Fibroblast of lung (primary cell): ENCODE results near the gene SPEG. TPM values are rescaled to one million over a fixed set of nuclear protein-coding genes. Genes with fewer than 3 reads are reported as not detected.

ENCODE experiments used
- DNase-seq, 2 donors: peaks; one replicate each; pipeline versions ENCODE4 v3.0.0 to v3.0.0-alpha.2; 2010; ENCODE audit warnings: low read depth in 2 of 2
- H2AFZ ChIP-seq: 2 replicates; pipeline ENCODE4 v1.5.1; 2012; ENCODE audit warnings: low read length, control low read depth, inconsistent platforms
- H3K27ac ChIP-seq: 2 replicates; pipeline ENCODE4 v1.5.1; 2011; ENCODE audit warnings: low read length, control low read depth; ENCODE audit not compliant: insufficient read depth
- H3K27me3 ChIP-seq: 2 replicates; pipeline ENCODE4 v1.5.1; 2011; ENCODE audit warnings: mild to moderate bottlenecking, low read length; ENCODE audit not compliant: control insufficient read depth, insufficient read depth
- H3K36me3 ChIP-seq: 2 replicates; pipeline ENCODE4 v1.5.1; 2011; ENCODE audit warnings: low read length; ENCODE audit not compliant: control insufficient read depth, insufficient read depth
- H3K4me1 ChIP-seq: 2 replicates; pipeline ENCODE4 v1.5.1; 2011; ENCODE audit warnings: low read length; ENCODE audit not compliant: control insufficient read depth, insufficient read depth; ENCODE audit errors: extremely low read depth
- H3K4me2 ChIP-seq: 2 replicates; pipeline ENCODE4 v1.5.1; 2011; ENCODE audit warnings: low read length, control low read depth; ENCODE audit not compliant: insufficient read depth; ENCODE audit errors: extremely low read depth
- H3K4me3 ChIP-seq, 4 experiments: fragments of 200-600 bp in 1 of 4; sonication (generic) in 1 of 4; replicated peaks in 1 of 4; 2 replicates each; pipeline ENCODE4 v1.5.1; 2011 to 2016; ENCODE audit warnings: low read length in 4 of 4, low read depth in 3 of 4, mild to moderate bottlenecking in 3 of 4, control low read depth in 2 of 4, inconsistent platforms in 1 of 4, mixed read lengths in 1 of 4; ENCODE audit not compliant: insufficient read depth in 1 of 4; ENCODE audit errors: control extremely low read depth in 1 of 4
- H3K79me2 ChIP-seq: 2 replicates; pipeline ENCODE4 v1.5.1; 2012; ENCODE audit warnings: mild to moderate bottlenecking, low read length, inconsistent platforms; ENCODE audit not compliant: control insufficient read depth, insufficient read depth
- H3K9ac ChIP-seq: 2 replicates; pipeline ENCODE4 v1.5.1; 2011; ENCODE audit warnings: mild to moderate bottlenecking, low read length, control low read depth; ENCODE audit not compliant: insufficient read depth
- H3K9me3 ChIP-seq: 2 replicates; pipeline ENCODE4 v1.5.1; 2012; ENCODE audit warnings: low read depth, low read length; ENCODE audit not compliant: control insufficient read depth, insufficient read depth
- H4K20me1 ChIP-seq: 2 replicates; pipeline ENCODE4 v1.5.1; 2011; ENCODE audit warnings: low read length; ENCODE audit not compliant: control insufficient read depth, insufficient read depth; ENCODE audit errors: extremely low read depth
- EZH2 ChIP-seq: IDR thresholded peaks from 2 replicates; pipeline ENCODE4 v1.5.1; 2012; ENCODE audit warnings: low read length, control low read depth, mild to moderate bottlenecking; ENCODE audit errors: missing control alignments
- polyA plus RNA-seq, 2 donors: library from polyadenylated mRNA; depleted of rRNA in 1 of 2; stranded (reverse) in 1 of 2; unstranded in 1 of 2; fragments of >200 nt; gene quantifications; 2 replicates each; pipeline ENCODE4 v1.2.1, GENCODE V29; 2011 to 2012; ENCODE audit warnings: missing spikeins in 1 of 2
- total RNA-seq: library from RNA; depleted of rRNA; stranded (reverse); fragments of >200 nt; gene quantifications from 2 replicates; pipeline ENCODE4 v1.2.1, GENCODE V29; 2014
- TF ChIP-seq, protein P1 (sequence below), 2 donors: IDR thresholded peaks in 1 of 2; conservative IDR thresholded peaks in 1 of 2; 1 replicate in 1 of 2; 2 replicates in 1 of 2; pipeline ENCODE4 v1.5.1; 2011 to 2012; ENCODE audit warnings: low read length in 2 of 2, control low read depth in 1 of 2, inconsistent platforms in 1 of 2, low read depth in 1 of 2, mild to moderate bottlenecking in 1 of 2

SPEG gene
- total and polyA plus RNA-seq, 2 donors (not counting 1 experiment from before 2014, with no cell fraction given), result 9.5 to 20.1 TPM

DNA sequence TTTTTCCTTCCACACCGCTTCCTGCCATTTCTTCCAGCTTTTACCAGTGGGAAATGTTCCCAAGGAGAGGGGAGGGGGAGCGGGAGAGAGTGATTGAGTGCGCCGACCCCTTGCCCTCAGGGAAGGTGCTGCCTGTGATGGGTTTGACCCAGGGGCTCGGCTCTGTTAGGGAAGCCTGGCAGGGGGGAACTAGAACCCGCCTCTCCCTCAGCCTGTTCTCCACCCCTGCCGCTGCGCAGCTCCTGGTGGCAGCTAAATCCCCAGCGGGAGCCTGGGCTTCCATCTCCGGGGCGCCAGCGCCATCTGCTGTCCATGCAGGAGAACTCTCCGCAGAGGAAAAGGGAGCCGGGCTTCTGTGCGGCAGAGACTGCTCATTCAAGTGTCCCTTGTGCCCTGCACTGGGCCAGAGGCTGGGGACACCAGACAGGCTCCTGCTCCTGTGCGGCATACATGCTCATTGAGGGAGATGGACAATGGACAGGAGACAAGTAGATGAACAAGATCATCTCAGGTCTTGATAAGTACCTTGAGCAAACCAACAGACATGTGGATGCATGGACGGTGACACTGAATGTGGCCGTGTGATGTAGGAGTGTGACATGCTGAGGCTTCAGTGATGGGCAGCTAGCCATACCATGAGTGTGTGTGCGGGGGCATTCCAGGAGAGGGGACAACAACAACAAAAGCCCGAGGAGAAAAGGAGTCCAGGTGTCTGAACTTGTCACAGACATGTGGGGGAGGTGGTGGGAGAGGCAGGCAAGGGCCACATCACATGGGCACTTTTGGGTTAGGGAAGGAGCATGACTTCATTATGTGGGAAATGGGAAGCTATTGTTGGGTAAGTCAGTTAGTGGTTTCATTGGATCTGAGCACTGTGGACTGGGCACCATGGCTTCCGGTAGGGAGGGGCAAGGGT lies 95.7 kb downstream of the SPEG start:
- no peaks in the 10 kb centered on the region for H4K20me1 ChIP-seq
- no peak overlapping the region for H3K9ac ChIP-seq
- H3K79me2 ChIP-seq, result no peaks in the 10 kb centered on the region
- H2AFZ ChIP-seq, result no peak overlapping the region
- no peaks in the 10 kb centered on the region for H3K9me3 ChIP-seq
- no peaks in the 10 kb centered on the region for H3K36me3 ChIP-seq
- peak overlapping the region in 1 of 4 experiments; percentile 32 for H3K4me3 ChIP-seq
- peak overlapping the region; percentile 40 for H3K4me2 ChIP-seq
- no peak overlapping the region for H3K27ac ChIP-seq
- TF ChIP-seq, protein P1, sequence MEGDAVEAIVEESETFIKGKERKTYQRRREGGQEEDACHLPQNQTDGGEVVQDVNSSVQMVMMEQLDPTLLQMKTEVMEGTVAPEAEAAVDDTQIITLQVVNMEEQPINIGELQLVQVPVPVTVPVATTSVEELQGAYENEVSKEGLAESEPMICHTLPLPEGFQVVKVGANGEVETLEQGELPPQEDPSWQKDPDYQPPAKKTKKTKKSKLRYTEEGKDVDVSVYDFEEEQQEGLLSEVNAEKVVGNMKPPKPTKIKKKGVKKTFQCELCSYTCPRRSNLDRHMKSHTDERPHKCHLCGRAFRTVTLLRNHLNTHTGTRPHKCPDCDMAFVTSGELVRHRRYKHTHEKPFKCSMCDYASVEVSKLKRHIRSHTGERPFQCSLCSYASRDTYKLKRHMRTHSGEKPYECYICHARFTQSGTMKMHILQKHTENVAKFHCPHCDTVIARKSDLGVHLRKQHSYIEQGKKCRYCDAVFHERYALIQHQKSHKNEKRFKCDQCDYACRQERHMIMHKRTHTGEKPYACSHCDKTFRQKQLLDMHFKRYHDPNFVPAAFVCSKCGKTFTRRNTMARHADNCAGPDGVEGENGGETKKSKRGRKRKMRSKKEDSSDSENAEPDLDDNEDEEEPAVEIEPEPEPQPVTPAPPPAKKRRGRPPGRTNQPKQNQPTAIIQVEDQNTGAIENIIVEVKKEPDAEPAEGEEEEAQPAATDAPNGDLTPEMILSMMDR (conservative IDR thresholded peaks at IDR 0.05 in 1 of 2, IDR thresholded peaks at IDR 0.05 in 1 of 2; ENCODE audit: low read depth in 1 of 2, low read length in 2 of 2), result peak; percentile 93 to 94
- peak; percentile 18 for TF ChIP-seq EZH2
- H3K27me3 ChIP-seq, result peaks cover 44% of the 10 kb centered on the region
- H3K4me1 ChIP-seq, result no peaks in the 10 kb centered on the region
- peak; percentile 70 to 81 for DNase-seq

DNA sequence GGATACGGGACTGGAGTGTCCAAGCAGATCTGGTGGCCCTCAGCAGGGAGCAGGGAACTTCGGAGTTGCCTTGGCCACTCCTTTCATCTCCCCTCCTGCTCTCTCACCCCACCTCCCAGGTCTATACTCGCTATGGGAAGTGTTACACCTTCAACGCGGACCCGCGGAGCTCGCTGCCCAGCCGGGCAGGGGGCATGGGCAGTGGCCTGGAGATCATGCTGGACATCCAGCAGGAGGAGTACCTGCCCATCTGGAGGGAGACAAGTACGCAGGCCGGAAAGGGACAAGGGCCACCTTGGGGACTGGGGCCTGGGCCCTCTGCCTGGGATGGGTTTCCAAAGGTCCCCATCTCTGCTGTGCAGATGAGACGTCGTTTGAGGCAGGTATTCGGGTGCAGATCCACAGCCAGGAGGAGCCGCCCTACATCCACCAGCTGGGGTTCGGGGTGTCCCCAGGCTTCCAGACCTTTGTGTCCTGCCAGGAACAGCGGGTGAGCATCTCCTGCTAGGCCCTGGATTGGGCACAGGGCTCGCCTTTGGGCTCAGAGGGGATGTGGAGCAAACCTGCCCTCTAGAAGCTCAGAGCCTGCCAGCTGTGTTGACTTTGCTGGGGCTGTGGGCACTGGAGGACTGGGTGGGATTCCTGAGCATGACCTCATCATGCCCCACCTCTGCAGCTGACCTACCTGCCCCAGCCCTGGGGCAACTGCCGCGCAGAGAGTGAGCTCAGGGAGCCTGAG lies 97.2 kb downstream of the SPEG start:
- Histone ChIP-seq H3K4me3 (no peak overlapping the region), H3K27me3 (peaks cover 37% of the 10 kb centered on the region), H3K27ac (no peak overlapping the region), H3K4me1 (no peaks in the 10 kb centered on the region), H3K9me3 (no peaks in the 10 kb centered on the region), H3K4me2 (no peak overlapping the region), H2AFZ (no peak overlapping the region), H3K79me2 (no peaks in the 10 kb centered on the region), H3K9ac (no peak overlapping the region), H3K36me3 (no peaks in the 10 kb centered on the region), H4K20me1 (no peaks in the 10 kb centered on the region)
- no peak for DNase-seq
- no peak for TF ChIP-seq EZH2
- TF ChIP-seq, protein P1 (conservative IDR thresholded peaks at IDR 0.05 in 1 of 2, IDR thresholded peaks at IDR 0.05 in 1 of 2; ENCODE audit: low read depth in 1 of 2, low read length in 2 of 2), result no peak

DNA sequence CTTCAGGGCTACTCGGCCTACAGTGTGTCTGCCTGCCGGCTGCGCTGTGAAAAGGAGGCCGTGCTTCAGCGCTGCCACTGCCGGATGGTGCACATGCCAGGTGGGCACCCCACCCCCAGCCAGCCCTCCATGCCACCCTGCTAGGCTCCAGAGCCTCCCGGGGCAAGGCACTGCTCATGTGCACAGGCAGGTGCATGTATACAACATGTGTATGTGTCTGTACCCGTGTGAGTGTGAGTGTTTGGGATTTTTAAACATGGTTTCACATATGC lies 97.7 kb downstream of the SPEG start:
- Histone ChIP-seq H3K27me3 (peaks cover 33% of the 10 kb centered on the region), H2AFZ (no peak overlapping the region)
- TF ChIP-seq, protein P1 (conservative IDR thresholded peaks at IDR 0.05 in 1 of 2, IDR thresholded peaks at IDR 0.05 in 1 of 2; ENCODE audit: low read depth in 1 of 2, low read length in 2 of 2), result no peak
- TF ChIP-seq EZH2, result no peak

More for the DNA sequence above, 97.7 kb downstream of the SPEG start:
- Histone ChIP-seq H3K4me2 (no peak overlapping the region), H4K20me1 (no peaks in the 10 kb centered on the region), H3K27ac (no peak overlapping the region), H3K9me3 (no peaks in the 10 kb centered on the region), H3K79me2 (no peaks in the 10 kb centered on the region), H3K9ac (no peak overlapping the region), H3K4me3 (no peak overlapping the region), H3K4me1 (no peaks in the 10 kb centered on the region), H3K36me3 (no peaks in the 10 kb centered on the region)
- no peak for DNase-seq
